Stimulated activated CD8-positive, alpha-beta memory T cell treated with anti-CD3 and anti-CD28 coated beads, Interleukin-12 subunit alpha, Interleukin-12 subunit beta, amount 100 ng/mL, for 4 hours (primary cell): ENCODE data around the gene HIPK4.
"Not testable (repeated sequence)": the region's sequence is repeated elsewhere in the genome, so short reads cannot be mapped to it uniquely, and the experiment has no call there.

Experiments
- DNase-seq: peaks from one replicate; pipeline ENCODE4 v3.0.0-alpha.2; 2020; ENCODE audit warnings: low read depth

Gene HIPK4, protein sequence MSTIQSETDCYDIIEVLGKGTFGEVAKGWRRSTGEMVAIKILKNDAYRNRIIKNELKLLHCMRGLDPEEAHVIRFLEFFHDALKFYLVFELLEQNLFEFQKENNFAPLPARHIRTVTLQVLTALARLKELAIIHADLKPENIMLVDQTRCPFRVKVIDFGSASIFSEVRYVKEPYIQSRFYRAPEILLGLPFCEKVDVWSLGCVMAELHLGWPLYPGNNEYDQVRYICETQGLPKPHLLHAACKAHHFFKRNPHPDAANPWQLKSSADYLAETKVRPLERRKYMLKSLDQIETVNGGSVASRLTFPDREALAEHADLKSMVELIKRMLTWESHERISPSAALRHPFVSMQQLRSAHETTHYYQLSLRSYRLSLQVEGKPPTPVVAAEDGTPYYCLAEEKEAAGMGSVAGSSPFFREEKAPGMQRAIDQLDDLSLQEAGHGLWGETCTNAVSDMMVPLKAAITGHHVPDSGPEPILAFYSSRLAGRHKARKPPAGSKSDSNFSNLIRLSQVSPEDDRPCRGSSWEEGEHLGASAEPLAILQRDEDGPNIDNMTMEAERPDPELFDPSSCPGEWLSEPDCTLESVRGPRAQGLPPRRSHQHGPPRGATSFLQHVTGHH

DNA sequence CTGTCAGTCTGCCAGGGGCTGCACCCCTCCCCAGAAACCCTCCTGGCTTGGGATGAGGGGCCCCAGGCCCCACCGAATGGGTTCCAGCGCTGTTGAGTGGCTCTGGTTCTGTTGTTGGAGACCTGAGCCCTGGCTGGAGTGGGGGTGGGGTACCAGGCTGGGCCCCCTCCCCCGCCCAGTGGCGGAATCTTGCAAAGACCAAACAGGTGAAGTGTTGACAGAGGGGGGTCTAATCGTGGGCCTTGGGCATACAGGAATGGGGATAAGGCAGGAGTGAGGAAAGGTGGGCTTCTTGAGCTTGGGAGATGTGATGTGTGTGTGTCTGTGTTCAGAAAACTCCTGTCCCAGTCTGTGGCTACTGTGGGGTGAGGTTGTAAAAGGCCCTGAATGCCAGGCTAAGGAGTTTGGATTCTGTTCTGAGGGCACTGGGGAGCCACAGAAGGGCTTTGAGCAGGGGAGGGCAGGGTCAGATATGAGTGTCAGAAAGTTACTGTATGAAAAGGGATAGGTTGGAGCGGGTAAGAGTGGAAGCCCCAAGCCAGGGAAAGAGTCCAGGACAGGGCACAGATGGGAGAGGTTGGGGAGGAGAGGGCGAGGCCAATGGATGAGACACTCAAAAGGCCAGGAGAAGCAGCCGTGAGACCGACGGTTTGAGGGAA is at the start of gene HIPK4:
Gene HIPK4 (minus strand): TSS at position 98 of the 659 bp plus-strand sequence. CDS start 279 bp downstream, outside the sequence.
- no peak for DNase-seq

DNA sequence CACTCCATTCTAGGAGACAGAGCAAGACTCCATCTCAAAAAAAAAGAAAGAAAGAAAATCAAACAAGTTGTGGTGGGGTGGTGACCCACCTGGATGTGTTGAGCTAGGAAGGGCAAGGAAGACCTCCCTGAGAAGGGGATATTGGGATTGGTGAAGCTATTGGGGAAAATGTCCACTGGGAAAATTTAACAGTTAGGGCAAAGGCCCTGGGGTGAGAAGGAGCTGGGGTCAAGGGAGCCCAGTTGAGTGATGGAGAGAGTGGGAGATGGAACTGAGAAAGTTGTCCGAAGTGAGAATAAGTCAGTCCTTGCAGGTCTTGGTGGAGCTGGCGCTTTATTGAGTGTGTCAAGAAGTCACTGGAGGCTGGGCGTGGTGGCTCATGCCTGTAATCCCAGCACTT is 48.3 kb upstream of the HIPK4 start:
- DNase-seq, result no peak

DNA sequence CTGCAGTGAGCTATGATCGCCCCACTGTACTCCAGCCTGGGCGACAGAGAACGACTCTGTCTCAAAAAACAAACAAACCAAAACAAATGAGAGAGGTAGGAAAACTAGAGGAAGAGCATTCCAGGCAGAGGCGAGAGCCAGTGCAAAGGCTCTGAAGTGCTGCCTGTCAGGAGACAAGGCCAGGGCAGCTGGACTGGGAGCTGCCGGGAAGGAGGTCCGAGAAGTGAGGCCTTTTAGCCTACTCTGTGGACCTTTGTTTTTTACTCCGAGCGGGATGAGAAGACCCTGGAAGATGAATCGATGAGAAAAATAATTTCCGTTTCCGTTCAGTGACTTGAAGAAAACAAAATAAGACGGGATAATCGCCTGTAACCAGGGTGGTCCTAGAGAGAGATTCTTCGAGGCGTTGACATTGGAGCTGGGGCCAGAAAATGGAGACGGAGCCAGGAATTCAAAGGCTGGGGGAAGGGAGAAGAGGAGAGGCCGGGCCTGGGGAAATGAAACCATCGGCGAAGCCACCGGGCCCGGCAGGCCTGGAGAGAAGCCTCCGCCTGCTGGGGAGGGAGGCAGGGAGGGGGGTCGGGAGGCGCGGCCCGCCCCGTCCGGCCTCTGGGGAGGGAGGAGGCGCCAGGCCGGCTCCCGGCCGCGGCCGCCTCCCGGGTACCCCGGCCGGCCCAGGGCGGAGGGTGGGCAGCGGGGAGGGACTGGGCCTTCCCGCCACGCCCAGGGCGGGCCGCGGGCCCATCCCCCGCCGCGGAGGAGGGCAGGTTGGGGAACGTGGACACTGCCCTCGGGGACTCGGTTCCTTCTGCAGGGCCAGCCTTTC is 43.6 kb upstream of the HIPK4 start:
- DNase-seq, result peak; percentile 36

DNA sequence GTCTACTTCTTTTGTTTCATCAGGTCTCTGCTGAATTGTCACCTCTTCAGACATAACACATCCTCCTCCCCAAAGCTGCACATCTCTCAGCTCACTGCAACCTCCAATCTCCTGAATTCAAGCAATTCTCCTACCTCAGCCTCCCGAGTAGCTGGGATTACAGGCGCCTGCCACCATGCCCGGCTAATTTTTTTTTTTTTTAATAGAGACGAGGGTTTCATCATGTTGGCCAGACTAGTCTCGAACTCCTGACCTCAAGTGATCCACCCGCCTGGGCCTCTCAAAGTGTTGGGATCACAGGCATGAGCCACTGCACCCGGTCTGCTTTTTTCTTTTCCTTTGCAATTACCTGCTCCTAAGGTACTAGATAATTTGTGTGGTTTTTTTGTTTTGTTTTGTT is 42.8 kb upstream of the HIPK4 start:
- DNase-seq, result not testable (repeated sequence)

DNA sequence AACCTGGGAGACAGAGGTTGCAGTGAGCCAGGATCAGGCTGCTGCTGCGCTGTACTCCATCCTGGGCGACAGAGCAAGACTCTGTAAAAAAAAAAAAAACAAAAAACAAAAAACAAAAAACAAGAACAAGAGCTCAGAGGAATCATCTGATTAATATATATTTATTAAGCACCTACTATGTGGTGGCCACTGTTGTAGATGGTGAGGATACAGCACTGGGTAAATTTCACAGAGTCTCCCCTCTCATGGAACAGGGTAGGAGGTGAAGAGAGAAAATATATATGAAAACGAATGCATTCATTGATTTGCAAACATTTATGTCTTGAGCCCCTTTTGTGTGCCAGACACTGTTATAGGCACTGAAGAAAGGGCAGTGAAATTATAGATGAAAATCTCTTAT is 41.7 kb upstream of the HIPK4 start:
- DNase-seq, result no peak

DNA sequence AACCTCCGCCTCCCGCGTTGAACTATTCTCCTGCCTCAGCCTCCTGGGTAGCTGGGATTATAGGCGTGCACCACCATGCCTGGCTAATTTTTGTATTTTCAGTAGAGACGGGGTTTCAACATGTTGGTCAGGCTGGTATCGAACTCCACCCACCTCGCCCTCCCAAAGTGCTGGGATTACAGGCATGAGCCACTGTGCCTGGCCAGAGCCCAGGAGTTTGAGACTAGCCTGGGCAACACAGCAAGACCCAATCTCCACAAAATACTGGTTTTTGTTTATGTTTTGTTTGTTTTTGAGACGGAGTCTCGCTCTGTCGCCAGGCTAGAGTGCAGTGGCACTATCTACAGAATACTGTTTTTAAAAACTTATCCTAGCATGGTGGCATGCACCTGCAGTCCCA is 40.3 kb upstream of the HIPK4 start:
- not testable (repeated sequence) for DNase-seq

DNA sequence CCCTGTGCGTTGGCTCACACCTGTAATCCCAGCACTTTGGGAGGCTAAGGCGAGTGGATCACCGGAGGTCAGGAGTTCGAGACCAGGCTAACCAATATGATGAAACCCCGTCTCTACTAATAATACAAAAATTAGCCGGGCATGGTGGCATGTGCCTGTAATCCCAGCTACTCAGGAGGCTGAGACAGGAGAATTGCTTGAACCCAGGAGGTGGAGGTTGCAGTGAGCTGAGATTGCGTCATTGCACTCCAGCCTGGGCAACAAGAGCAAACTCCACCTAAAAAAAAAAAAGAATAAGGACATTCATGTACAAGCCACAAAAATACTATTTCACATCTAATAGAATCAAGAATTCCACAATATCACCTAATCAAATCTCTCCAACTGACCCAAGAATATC is 38.2 kb upstream of the HIPK4 start:
- not testable (repeated sequence) for DNase-seq

DNA sequence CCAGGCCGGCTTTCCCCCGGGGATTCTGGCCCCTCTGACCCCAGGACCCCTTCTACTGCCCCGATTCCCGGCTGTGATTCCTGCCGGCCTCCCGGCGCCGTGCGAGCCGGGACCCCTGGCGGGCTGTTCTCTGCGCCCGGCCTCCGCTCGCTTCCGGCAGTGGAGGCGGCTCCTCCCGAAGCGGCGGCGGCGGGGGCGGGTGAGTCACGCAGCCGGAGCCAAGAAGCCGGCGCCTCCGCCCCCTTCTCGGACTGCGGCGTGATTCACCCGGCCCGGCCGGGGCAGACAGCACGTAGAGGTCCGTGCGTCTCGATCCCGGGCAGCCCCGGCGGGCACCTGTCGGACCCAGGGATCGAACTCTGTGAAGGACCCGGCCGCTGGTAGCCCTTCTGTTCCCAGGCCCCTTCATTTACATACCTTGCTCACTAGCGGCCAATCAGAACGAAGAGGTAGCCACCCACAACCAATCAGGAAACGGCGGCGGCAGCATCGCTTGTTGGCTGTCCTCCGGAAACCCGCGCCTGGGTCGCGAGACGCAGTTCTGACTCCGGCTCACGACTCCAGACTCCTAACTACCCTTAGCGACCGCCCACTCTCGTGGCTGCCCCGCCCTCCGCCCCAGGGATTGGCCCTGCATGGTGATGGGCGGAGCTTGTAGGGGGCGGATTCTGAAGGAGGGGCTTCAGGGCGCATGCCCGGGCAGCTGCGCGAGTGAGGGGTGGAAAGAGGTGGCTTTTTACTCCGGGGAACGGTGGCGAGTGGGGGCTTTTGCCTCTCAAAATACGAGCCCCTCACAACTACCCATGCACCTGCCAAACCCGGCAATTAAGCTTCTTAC is 35.7 kb upstream of the HIPK4 start, which contains the start of gene SERTAD1:
Gene SERTAD1 (minus strand): TSS at position 543 of the 838 bp plus-strand sequence. CDS start 2,446 bp downstream, outside the sequence.
- DNase-seq, result peak; percentile 100

DNA sequence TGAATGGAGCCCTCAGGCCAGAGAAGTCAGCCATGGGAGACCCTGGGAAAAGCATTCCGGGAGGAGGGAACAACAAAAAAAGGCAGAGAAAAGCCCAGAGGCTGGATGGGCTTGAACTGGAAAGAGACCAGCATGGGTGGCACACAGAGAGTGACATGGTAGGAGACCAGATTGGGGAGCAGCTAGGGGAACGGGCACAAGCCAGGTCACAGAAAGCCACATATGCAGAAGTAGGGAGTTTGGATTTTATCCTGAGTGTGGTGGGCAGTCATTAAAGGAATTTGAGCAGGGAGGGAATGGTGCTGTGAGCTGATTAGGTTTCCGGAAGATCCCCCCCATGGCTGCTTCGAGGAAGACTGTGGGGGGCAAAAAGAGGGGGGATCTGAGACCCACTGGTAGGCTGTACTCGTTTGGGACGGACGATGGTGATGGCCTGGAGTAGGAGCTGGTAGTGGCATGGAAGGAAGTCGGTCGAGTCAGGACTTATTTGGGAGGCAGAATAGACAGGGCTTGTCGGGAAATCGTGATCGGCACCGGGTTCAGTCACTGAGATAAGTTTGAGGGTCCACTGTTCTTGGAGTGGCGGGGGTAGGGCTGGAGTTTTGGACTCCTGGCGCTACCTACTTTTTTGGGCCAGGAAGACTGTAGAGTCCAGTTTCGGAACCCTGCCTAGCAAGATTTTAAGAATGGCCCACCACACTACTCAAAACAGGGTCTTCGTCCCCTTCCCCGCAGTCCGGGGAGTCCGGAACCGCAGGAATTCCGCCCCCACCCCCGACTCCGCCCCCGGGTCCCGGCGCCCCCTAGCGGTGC is 34.9 kb upstream of the HIPK4 start:
- DNase-seq, result no peak

DNA sequence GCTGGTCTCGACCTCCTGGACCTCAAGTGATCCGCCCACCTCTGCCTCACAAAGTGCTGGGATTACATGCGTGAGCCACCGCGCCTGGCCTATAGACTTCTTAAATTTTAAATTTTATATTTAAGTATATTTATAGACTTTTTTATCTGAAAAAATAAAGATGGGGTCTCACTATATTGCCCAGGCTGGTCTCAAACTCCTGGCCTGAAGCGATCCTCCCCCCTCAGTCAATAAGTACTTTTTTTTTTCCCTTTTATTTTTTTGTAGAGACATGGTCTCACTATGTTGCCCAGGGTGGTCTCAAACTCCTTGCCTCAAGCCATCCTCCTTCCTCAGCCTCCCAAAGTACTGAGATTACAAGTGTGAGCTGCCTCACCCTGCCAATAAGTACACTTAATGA is 34.0 kb upstream of the HIPK4 start:
- DNase-seq, result no peak

DNA sequence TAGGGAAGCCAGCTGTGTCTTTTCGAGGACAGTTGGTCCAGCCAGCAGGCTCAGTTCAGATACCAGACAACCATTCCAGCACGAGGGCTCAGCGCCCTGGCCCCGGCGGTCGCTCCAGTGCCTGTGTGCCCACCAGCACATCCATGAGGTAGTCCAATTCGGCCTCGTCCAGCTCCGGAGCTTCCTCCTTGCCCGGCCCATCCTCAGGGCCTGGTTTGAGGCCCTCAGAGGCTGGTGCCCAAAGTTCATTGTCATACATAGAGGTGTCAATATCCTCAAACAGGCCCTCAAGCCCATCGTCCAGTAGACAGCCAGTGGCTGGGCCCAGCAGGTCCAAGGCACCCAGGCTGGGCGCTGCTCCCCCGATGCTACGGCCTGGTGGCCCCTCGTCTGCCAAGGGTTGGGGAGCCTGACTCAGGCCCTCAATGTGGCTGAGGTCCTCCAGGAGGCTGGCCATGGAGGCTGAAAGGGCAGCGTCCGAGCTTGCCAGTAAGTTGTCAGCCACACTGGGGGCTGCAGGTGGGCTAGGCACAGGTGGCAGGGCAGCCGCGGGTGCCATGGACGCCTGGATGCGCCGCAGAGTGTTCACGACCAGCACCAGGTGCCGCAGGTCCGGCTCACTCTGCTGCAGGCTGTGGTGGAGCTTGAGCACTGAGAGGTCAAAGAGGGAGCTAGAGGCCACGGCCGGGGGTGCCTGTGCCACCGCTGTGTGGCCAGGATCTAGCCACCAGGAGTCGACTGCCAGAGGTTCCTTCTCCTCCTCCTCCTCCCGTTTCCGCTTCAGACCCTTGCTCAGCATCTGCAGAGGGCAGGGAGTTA is 33.0 kb upstream of the HIPK4 start:
- DNase-seq, result no peak

DNA sequence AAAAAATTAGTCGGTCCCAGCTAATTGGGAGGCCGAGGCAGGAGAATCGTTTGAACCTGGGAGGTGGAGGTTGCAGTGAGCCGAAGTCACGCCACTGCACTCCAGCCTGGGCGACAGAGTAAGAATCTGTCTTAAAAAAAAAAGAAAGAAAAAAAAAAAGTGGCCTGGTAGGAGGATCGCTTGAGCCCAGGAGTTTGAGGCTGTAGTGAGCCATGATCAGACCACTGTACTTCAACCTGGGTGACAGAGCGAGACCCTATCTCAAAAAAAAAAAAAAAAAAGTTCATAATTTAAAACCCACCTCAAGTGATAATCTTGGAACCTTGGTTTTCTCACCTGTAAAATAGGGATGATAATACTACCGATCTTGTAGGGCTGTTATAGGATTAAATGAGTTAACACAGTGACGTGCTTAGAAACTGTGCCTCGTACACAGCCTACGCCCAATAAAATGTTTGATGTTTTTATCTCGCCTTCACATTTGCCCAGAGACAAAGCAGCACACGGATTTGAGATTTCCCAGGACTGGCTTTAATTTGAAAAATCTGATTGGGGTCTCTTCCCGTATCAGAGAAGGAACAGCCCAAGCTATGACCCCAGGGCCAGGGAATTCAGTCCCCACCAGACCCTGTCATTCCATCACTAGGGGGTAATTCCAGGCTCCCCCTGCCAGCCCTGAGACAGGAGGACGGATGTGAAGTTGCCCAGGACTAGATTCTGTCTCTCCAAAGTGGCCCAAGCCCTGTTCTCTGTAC is 32.2 kb upstream of the HIPK4 start:
- no peak for DNase-seq

DNA sequence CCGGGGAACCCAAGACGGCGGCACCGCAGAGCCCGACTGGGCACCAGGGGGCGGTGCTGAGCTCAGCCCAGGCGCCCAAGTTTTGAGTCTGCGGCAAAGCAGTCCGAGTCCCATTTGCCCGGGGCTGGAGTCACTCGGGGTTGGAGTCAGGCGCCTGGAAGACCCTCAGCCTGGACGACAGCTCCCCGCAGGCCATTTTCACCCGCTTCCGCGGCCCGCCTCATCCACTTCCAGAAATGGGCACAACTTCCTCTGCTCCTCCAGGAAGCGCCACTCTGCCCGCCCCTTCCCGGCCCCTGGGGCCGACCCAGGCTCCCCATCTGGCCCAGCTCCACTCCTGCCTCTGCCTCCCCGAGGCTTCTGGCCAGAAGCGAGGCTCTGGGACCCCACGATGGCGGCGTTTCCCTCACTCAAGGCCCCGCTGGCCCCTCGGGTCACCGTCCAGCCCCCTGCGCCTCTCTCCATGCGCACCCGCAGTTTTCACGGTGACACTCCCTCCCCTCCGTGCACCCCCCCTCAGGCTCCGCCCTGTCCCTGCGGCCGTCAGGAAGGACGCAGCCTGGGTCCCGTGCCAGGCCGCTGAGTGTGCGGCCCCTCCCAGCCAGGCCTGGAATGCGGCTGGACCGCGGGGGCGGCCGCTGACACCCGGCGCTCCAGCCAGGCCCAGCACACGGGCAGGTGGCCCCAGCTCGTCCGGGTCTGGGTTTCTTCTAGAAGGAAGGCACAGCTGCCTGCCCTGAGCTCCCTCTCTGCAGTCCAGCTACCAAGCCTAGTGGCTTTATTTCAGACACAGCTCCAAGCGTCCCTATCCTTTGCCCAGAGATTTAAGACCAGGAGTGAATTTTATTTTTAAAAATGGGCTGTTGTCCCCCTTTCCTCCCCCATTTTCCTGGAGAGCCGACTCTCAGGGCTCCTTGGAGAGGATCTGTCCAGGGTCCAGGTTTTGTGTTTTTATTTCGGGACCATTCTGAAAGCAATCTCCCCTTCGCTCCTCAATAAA is 31.1 kb upstream of the HIPK4 start:
- DNase-seq, result peak; percentile 49

DNA sequence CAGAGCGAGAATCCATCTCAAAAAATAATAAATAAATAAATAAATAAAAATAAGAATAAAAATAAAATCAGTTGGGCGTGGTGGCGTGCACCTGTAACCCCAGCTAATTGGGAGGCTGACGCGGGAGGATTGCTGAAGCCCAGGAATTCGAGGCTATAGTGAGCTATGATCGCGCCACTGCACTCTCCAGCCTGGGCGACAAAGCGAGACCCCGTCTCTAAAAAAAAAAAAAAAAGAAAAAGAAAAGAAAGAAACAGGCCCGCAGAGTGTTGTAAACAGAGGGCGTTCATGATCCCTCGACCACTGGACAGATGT is 30.4 kb upstream of the HIPK4 start:
- DNase-seq, result no peak

DNA sequence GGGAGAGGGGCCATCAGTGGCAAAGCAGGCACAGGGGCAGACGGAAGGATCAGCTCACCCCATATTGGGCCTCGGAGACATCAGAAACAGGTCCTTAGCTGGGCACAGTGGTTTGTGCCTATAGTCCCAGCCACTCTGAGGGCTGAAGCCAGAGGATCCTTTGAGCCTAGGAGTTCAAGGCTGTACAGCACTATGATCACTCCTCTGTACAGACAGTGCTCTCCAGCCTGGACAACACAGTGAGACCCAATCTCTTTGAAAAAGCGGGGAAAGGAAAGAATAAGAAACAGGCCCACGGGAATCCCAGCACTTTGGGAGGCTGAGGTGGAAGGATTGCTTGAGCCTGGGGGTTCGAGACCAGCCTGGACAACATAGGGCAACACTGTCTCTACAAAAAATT is 29.8 kb upstream of the HIPK4 start:
- no peak for DNase-seq

DNA sequence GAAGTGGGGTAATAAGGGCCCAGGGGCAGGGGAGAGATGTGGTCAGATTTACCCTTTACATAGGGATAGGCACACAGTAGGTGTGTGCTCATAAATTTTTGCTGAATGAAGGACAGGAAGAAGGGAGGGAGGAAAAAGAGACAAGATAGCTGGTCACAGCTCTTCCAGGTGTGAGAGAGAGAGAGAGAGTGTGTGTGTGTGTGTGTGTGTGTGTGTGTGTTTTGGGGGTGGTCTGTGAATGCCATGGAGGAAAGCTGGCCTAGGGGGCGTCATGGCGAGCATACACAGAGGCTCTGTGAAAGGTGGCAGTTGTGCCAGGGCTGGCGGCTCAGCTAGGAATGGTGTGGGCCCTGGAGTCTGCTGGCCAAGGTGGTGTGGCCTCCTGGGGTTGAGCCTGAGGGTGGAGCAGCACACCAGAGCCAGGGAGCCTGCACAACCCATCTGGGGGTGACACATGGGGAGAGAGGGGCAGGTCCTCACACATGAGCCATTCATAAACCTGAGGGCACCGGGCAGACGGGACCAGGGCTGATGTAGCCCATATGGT is 29.2 kb upstream of the HIPK4 start:
- DNase-seq, result no peak

DNA sequence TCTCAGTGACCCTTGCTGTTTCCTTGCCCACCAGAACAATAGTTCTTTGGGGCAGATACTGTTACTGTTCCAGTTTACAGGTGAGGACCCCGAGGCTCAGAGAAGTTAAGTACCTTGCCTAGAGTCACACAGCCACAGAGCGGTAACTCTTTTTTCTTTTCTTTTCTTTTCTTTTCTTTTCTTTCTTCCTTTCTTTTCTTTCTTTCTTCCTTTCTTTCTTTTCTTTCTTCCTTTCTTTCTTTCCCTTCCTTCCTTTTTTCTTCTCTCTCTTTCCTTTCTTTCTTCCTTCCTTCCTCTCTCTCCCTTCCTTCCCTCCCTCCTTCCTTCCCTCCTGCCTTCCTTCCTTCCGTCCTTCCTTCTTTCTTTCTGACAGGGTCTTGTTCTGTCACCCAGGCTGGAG is 28.1 kb upstream of the HIPK4 start:
- no peak for DNase-seq
